Loucy (cell line): ENCODE data around the gene CARD9.
"Not testable (repeated sequence)": the region's sequence is repeated elsewhere in the genome, so short reads cannot be mapped to it uniquely, and the experiment has no call there.

Experiments used
- H2AFZ ChIP-seq: fragments of 200-600 bp; sonication (generic); 2 replicates; pipeline ENCODE4 v1.6.0; 2016; ENCODE audit warnings: antibody characterized with exemption, mild to moderate bottlenecking, low read length, moderate library complexity
- H3F3A ChIP-seq: fragments of 200-600 bp; 2 replicates; pipeline ENCODE4 v1.6.0; 2016; ENCODE audit warnings: antibody characterized with exemption, low read depth, mild to moderate bottlenecking
- H3K27me3 ChIP-seq: fragments of 200-600 bp; sonication (generic); 2 replicates; pipeline ENCODE4 v1.6.1; 2014; ENCODE audit warnings: low read length, mild to moderate bottlenecking; ENCODE audit not compliant: insufficient read depth, poor library complexity, severe bottlenecking
- H3K36me3 ChIP-seq: fragments of 200-600 bp; sonication (generic); 2 replicates; pipeline ENCODE4 v1.6.1; 2016; ENCODE audit warnings: low read length; ENCODE audit not compliant: insufficient read depth
- H3K4me1 ChIP-seq: fragments of 200-600 bp; sonication (generic); 2 replicates; pipeline ENCODE4 v1.5.1; 2014; ENCODE audit warnings: low read length, mild to moderate bottlenecking; ENCODE audit not compliant: insufficient read depth, poor library complexity, severe bottlenecking
- H3K4me2 ChIP-seq: fragments of 200-600 bp; sonication (generic); 2 replicates; pipeline ENCODE4 v1.6.0; 2014; ENCODE audit warnings: antibody characterized with exemption, low read length, low read depth, mild to moderate bottlenecking; ENCODE audit not compliant: poor library complexity, severe bottlenecking
- H3K4me3 ChIP-seq: fragments of 200-600 bp; sonication (generic); 2 replicates; pipeline ENCODE4 v1.5.1; 2014; ENCODE audit warnings: low read length, mild to moderate bottlenecking, mixed read lengths; ENCODE audit not compliant: poor library complexity, severe bottlenecking
- H3K79me2 ChIP-seq: fragments of 200-600 bp; sonication (generic); 2 replicates; pipeline ENCODE4 v1.6.1; 2014; ENCODE audit warnings: low read length; ENCODE audit not compliant: insufficient read depth
- H3K9ac ChIP-seq: fragments of 200-600 bp; sonication (generic); 2 replicates; pipeline ENCODE4 v1.6.0; 2014; ENCODE audit warnings: mild to moderate bottlenecking, low read depth, low read length, moderate library complexity; ENCODE audit not compliant: poor library complexity, severe bottlenecking
- H3K9me2 ChIP-seq: fragments of 200-600 bp; sonication (generic); replicated peaks from 2 replicates; pipeline ENCODE4 v1.6.1; 2016; ENCODE audit warnings: low read depth, low read length, mixed read lengths
- H3K9me3 ChIP-seq: fragments of 200-600 bp; sonication (generic); 2 replicates; pipeline ENCODE4 v1.6.1; 2014; ENCODE audit warnings: mild to moderate bottlenecking, antibody characterized with exemption, low read length, low read depth; ENCODE audit not compliant: insufficient read depth
- H4K20me1 ChIP-seq: fragments of 200-600 bp; sonication (generic); 2 replicates; pipeline ENCODE4 v1.6.0; 2014; ENCODE audit warnings: antibody characterized with exemption, low read length, mild to moderate bottlenecking; ENCODE audit not compliant: insufficient read depth, poor library complexity, severe bottlenecking
- EZH2phosphoT487 ChIP-seq: fragments of 200-600 bp; IDR thresholded peaks from 2 replicates; pipeline ENCODE4 v1.6.1; 2018; ENCODE audit warnings: antibody characterized with exemption, mild to moderate bottlenecking, moderate library complexity, borderline replicate concordance
- TF ChIP-seq, protein P1 (sequence below): fragments of 200-600 bp; sonication (generic); conservative IDR thresholded peaks from 2 replicates; pipeline ENCODE4 v1.5.1; 2014; ENCODE audit warnings: mild to moderate bottlenecking, antibody characterized with exemption, low read length

The CARD9 gene

DNA sequence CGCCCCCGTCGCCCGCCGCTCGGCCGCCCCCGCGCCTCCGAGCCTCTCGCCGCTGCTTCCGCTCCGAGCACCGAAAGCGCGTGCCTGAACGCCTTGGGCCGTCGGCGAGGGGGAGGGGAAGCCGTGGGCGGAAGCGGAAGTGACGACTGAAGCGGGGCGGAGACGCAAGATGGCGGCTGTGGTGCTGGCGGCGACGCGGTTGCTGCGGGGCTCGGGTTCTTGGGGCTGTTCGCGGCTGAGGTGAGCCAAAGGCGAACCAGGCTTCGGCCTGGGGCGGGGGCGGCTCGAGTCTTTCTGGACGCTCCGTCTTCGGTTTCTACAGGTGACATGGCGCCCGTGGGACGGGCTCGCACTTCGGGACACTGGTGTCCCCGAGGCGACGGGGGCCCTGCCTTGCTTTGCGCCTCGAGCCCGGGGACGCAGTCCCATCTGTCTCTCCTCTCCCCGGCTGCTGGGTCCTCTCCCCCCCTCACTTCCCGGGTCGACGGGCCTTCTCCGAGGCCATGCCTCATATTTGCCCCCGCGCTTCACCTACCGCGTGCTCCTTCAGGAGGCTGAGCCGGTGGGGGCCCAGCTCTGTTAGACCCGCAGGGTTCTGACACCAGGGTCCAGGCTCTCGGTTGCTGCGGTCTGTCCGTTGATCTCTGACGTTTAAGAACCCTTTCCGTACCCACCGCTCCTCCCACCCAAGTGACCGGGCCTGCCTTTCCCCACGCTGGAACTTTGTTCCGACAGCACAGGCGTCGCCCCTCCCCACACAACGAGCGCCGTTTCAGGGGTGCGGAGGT, 37.2 kb upstream of the CARD9 start, which contains the start of the genes ENTR1 and PMPCA:
Gene ENTR1, minus strand, starts transcription at position 115 of the 788 bp plus-strand sequence. CDS start 217 bp downstream, outside the sequence.
Gene PMPCA, plus strand, starts transcription at position 159 of the 788 bp plus-strand sequence. Its CDS starts 11 bp downstream, at position 170.
- peak within 1 kb of the TSS; percentile 91 for H3K4me3 ChIP-seq
- H3K36me3 ChIP-seq, result peaks cover 23% of the 10 kb centered on the region; the same call in 1 of the 2 replicates
- peak within 1 kb of the TSS; percentile 47 for H2AFZ ChIP-seq
- H3K9me2 ChIP-seq, result no peaks in the 10 kb centered on the region
- H3K9me3 ChIP-seq, result no peaks in the 10 kb centered on the region
- H3K4me2 ChIP-seq, result peak within 1 kb of the TSS; percentile 95
- no peaks in the 10 kb centered on the region for H3K27me3 ChIP-seq
- H4K20me1 ChIP-seq, result peaks cover 27% of the 10 kb centered on the region
- no peak for TF ChIP-seq EZH2phosphoT487
- TF ChIP-seq, protein P1, sequence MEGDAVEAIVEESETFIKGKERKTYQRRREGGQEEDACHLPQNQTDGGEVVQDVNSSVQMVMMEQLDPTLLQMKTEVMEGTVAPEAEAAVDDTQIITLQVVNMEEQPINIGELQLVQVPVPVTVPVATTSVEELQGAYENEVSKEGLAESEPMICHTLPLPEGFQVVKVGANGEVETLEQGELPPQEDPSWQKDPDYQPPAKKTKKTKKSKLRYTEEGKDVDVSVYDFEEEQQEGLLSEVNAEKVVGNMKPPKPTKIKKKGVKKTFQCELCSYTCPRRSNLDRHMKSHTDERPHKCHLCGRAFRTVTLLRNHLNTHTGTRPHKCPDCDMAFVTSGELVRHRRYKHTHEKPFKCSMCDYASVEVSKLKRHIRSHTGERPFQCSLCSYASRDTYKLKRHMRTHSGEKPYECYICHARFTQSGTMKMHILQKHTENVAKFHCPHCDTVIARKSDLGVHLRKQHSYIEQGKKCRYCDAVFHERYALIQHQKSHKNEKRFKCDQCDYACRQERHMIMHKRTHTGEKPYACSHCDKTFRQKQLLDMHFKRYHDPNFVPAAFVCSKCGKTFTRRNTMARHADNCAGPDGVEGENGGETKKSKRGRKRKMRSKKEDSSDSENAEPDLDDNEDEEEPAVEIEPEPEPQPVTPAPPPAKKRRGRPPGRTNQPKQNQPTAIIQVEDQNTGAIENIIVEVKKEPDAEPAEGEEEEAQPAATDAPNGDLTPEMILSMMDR, result no peak
- H3K4me1 ChIP-seq, result peaks cover 30% of the 10 kb centered on the region
- H3K79me2 ChIP-seq, result peaks cover 65% of the 10 kb centered on the region
- H3F3A ChIP-seq, result no peaks in the 10 kb centered on the region
- peak within 1 kb of the TSS; percentile 80 for H3K9ac ChIP-seq

DNA sequence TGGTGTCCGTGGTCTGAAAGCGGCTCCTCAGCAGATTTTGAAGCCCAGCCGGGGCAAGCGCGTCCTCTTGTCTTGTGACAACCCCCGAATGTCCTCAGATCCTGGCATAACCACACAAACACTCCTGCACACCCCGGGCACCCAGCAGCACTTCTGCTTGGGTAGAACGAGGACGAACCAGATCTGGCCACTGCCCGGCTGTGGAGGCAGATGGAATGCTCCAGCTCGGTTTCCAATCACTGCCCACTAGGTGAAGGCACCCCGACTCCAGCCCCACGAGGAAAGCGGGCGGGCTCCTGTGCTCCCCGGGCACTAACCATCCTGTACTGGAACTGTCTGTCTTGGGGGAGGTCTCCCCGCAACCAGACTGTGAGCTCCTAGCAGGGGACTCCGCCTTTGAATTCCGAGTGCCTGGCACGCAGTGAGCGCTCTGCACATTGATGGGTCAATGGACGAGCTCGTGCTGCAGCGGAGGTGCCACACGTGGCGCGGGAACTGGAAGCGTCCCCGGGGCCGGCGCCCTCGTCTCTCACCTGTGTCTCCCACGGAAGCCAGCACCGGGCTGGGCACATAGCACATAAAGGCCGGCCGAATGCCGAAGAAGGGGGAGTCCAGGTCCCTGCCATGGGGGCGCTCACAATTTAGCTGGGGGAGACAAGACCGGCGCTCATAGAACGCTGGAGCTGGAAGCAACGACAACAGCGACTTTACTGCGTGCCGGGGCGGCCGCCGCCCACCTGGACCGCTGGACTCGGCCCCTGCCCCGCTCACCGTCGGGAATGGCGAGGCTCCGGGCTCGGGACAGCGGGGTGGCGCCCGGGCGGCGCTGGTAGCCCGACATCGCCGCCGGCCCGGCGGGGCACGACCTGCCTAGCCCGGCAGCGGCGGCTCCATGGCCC, 36.3 kb upstream of the CARD9 start:
- Histone ChIP-seq H3K9ac (peak overlapping the region; percentile 77), H3K9me3 (no peaks in the 10 kb centered on the region), H3K79me2 (peaks cover 65% of the 10 kb centered on the region), H2AFZ (peak overlapping the region; percentile 4; the same call in 1 of the 2 replicates), H4K20me1 (peaks cover 27% of the 10 kb centered on the region), H3F3A (no peaks in the 10 kb centered on the region), H3K4me1 (peaks cover 39% of the 10 kb centered on the region), H3K9me2 (no peaks in the 10 kb centered on the region), H3K27me3 (no peaks in the 10 kb centered on the region), H3K4me3 (peak overlapping the region; percentile 91), H3K36me3 (peaks cover 19% of the 10 kb centered on the region; the same call in 1 of the 2 replicates), H3K4me2 (peak overlapping the region; percentile 77)
- TF ChIP-seq, protein P1, result no peak
- TF ChIP-seq EZH2phosphoT487, result no peak

DNA sequence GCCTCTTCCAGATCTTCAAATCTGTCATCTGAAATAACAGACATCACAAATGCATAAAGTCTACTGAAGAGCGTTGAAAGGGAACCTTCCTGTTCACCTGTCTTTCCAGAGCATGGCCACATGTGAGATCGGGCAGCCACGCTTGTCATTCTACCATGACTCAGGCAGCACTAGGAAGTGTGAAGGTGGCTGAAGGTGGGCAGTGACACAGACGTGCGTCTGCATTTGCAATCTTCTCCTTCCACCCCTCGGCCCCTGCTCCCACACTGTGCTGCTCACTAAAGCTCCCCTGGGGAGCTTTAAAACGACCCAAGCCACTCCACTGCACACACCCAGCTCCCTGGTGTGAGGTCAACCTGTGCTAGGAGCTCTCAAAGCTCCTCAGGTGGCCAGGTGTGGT, 34.4 kb upstream of the CARD9 start:
- H3K79me2 ChIP-seq, result peaks cover 58% of the 10 kb centered on the region
- H3K4me1 ChIP-seq, result peaks cover 56% of the 10 kb centered on the region
- H3K36me3 ChIP-seq, result peaks cover 6% of the 10 kb centered on the region; the same call in 1 of the 2 replicates
- no peak overlapping the region for H2AFZ ChIP-seq
- 0 out of 2 replicates have a peak, but pooled peaks cover 4% of the 10 kb centered on the region for H3F3A ChIP-seq
- H4K20me1 ChIP-seq, result peaks cover 26% of the 10 kb centered on the region
- peak overlapping the region; percentile 16 for H3K4me2 ChIP-seq
- H3K27me3 ChIP-seq, result no peaks in the 10 kb centered on the region
- no peak overlapping the region for H3K4me3 ChIP-seq
- no peak overlapping the region for H3K9ac ChIP-seq
- no peaks in the 10 kb centered on the region for H3K9me3 ChIP-seq
- TF ChIP-seq, protein P1, result no peak
- no peak for TF ChIP-seq EZH2phosphoT487
- H3K9me2 ChIP-seq, result no peaks in the 10 kb centered on the region

DNA sequence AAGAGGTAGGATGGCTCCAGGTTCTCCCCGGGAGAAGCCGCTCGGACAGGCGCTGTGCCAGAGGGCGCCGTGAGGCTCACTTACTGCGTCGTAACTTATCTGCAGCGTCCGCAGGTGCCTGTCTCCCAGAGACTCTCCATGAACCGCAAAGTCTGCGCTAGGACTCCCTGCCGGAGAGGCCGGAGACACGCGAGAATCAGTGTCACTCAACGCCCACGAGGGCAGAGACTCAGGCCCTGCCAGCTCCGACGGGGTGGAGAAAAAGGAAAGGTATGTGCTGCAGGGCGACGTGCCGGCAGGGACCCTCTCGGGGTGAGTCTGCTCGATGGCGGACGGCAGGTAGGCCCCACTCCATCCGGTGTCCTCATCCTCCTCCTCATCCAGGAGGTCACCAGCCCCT, 33.6 kb upstream of the CARD9 start:
- H3K79me2 ChIP-seq, result peaks cover 50% of the 10 kb centered on the region
- H3K9me3 ChIP-seq, H3K36me3 ChIP-seq, H3K4me3 ChIP-seq, H3F3A ChIP-seq, H3K4me2 ChIP-seq, H3K27me3 ChIP-seq, H3K9ac ChIP-seq, H2AFZ ChIP-seq, H3K9me2 ChIP-seq: not testable (repeated sequence)
- peaks cover 50% of the 10 kb centered on the region for H3K4me1 ChIP-seq
- H4K20me1 ChIP-seq, result peaks cover 18% of the 10 kb centered on the region
